Psoas muscle (tissue), 8 donors: ENCODE measurements around the gene VPS36. TPM values are rescaled to one million over a fixed set of nuclear protein-coding genes. Genes with fewer than 3 reads are reported as not detected.

ENCODE experiments used
- ATAC-seq, 4 donors: fragments of 200-7000 bp; cut with Tn5 transposase; one replicate each; pipeline ENCODE4 v1.9.1; 2020; ENCODE audit warnings: moderate library complexity in 3 of 4, mild to moderate bottlenecking in 2 of 4
- DNase-seq, 2 donors: peaks; one replicate each; pipeline ENCODE4 v3.0.0-alpha.2; 2020
- H3K27ac ChIP-seq: fragments of 200-600 bp; one replicate; pipeline ENCODE4 v1.8.0; 2022
- H3K27me3 ChIP-seq, 3 donors: fragments of 200-600 bp in 1 of 3; one replicate each; pipeline versions ENCODE4 v1.6.1 to v1.8.0; 2013 to 2022; ENCODE audit warnings: low read length in 2 of 3, mild to moderate bottlenecking in 2 of 3, moderate library complexity in 1 of 3; ENCODE audit not compliant: insufficient read depth in 3 of 3
- H3K36me3 ChIP-seq, 2 donors: fragments of 200-600 bp in 1 of 2; one replicate each; pipeline versions ENCODE4 v1.6.1 to v1.8.0; 2013 to 2022; ENCODE audit warnings: low read depth in 1 of 2, mild to moderate bottlenecking in 1 of 2, moderate library complexity in 1 of 2; ENCODE audit not compliant: insufficient read depth in 1 of 2
- H3K4me1 ChIP-seq: fragments of 200-600 bp; one replicate; pipeline ENCODE4 v1.8.0; 2022
- H3K4me3 ChIP-seq: fragments of 200-600 bp; one replicate; pipeline ENCODE4 v1.8.0; 2022; ENCODE audit warnings: mild to moderate bottlenecking
- H3K9me3 ChIP-seq: fragments of 200-600 bp; one replicate; pipeline ENCODE4 v1.8.0; 2022
- CTCF ChIP-seq: fragments of 200-600 bp; IDR thresholded peaks from one replicate; pipeline ENCODE4 v1.8.0; 2022; ENCODE audit warnings: antibody characterized with exemption
- WGBS, 3 donors: extraction: QIAGEN DNeasy Blood & Tissue Kit; methylation state at CpG; one replicate each; pipeline versions ENCODE4 v1.1.6 to v1.1.7; 2013; 5-methylcytosine and 5-hydroxymethylcytosine counted together
- intact Hi-C, 2 donors: fragments of 100-400 bp; cut with DNase I; formaldehyde crosslinking; loops; one replicate each; pipeline versions ENCODE4 v1.11.0 to v1.14.2; 2022
- polyA plus RNA-seq, 3 donors: library from polyadenylated mRNA; stranded (reverse); fragments of 200-250 nt; gene quantifications; one replicate each; pipeline ENCODE4 v1.2.3, GENCODE V29; 2013
- total RNA-seq, 4 donors: library from RNA; stranded (reverse); fragmentation: NEBNext Ultra II Directional in 2 of 4; extraction: Animal tissue kit (Norgen Biotek cat#: 25700) in 2 of 4; gene quantifications; one replicate each; pipeline versions ENCODE4 v1.2.1 to v1.2.4, GENCODE V29; 2021 to 2023
- donor health status: healthy with polysubstance abuse.
- donor health status: DM: no; HTN: no; CAD: no; lungs with moderate emphysema.
- donor health status: Bipolar disorder and iron deficiency.
- donor health status: healthy.
- donor health status: DM: yes; HTN: yes; CAD: no.
- donor health status: DM: no; HTN: no; CAD: no.
- donor health status: DM: no; HTN: no; CAD: no.
- donor health status: DM: yes; HTN: yes; CAD: no.

The VPS36 gene
- total and polyA plus RNA-seq, 7 donors: 15.5 to 35.2 (median 29.2) TPM

- H3K4me1 ChIP-seq: peaks cover 24% of the 10 kb centered on the region
- 90 to 100% (median 94%) methylated on average over 1 of the region's 1 CpG for WGBS, 3 donors
- no peak for TF ChIP-seq CTCF
- H3K27me3 ChIP-seq: no peaks in the 10 kb centered on the region
- intact Hi-C loops: no loop called here
- peaks cover 0 to 14% of the 10 kb centered on the region in 2 donors for H3K36me3 ChIP-seq
- no peak overlapping the region for H3K27ac ChIP-seq
- DNase-seq (no peak), ATAC-seq (no peak)
- no peaks in the 10 kb centered on the region for H3K9me3 ChIP-seq
- H3K4me3 ChIP-seq: no peak overlapping the region
Measured at GRCh38 chr13:52446265-52446664, 4.2 kb downstream of the VPS36 start.

DNA sequence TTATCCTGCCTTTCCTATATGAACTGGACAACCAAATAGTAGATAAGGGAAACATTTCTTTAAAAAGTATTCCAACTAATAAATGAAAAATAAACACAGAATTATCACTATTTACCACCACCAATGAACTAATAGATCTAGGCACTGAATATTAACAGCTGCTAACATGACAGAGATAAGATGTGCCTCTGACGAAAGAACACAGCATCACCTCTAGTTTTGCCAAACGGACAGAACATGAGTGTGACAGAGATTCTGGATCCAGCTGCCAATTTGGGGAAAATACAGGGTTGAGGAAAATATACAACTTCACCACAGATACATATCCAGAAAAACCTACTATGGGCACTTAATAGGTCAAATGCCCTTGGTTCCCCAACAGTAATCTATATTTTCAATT lies 18.0 kb downstream of the VPS36 start:
- no peaks in the 10 kb centered on the region for H3K9me3 ChIP-seq
- H3K4me3 ChIP-seq: no peak overlapping the region
- H3K27ac ChIP-seq: no peak overlapping the region
- no peak for TF ChIP-seq CTCF
- 59 to 80% (median 72%) methylated on average over 2 of the region's 2 CpGs for WGBS, 3 donors
- intact Hi-C loops: no loop called here
- peaks cover 0 to 95% of the 10 kb centered on the region in 2 donors for H3K36me3 ChIP-seq
- DNase-seq (no peak), ATAC-seq (no peak)
- H3K27me3 ChIP-seq: no peaks in the 10 kb centered on the region
- H3K4me1 ChIP-seq: no peaks in the 10 kb centered on the region

- peak in 2 of 4 donors; percentile 28 to 36 for ATAC-seq
- Histone ChIP-seq H3K9me3 (no peaks in the 10 kb centered on the region), H3K27ac (no peak overlapping the region), H3K4me3 (no peak overlapping the region), H3K27me3 (no peaks in the 10 kb centered on the region), H3K4me1 (no peaks in the 10 kb centered on the region), H3K36me3 (peaks cover 0 to 95% of the 10 kb centered on the region in 2 donors)
- intact Hi-C loops: no loop called here
- no peak for TF ChIP-seq CTCF
- 79 to 90% (median 83%) methylated on average over 2 of the region's 2 CpGs for WGBS, 3 donors
- no peak for DNase-seq
Measured at GRCh38 chr13:52428295-52428694, 22.1 kb downstream of the VPS36 start.

- WGBS, 3 donors: 93 to 100% (median 95%) methylated on average over 3 of the region's 3 CpGs
- H3K4me1 ChIP-seq: no peaks in the 10 kb centered on the region
- no peaks in the 10 kb centered on the region for H3K9me3 ChIP-seq
- intact Hi-C loops: no loop called here
- DNase-seq: no peak
- H3K27me3 ChIP-seq: no peaks in the 10 kb centered on the region
- peaks cover 0 to 100% of the 10 kb centered on the region in 2 donors for H3K36me3 ChIP-seq
- no peak for TF ChIP-seq CTCF
- H3K27ac ChIP-seq: no peak overlapping the region
- no peak overlapping the region for H3K4me3 ChIP-seq
- ATAC-seq: no peak
Measured at GRCh38 chr13:52421216-52421615, 29.2 kb downstream of the VPS36 start.

GRCh38 chr13:52419080-52419479 lies 31.4 kb downstream of the VPS36 start:
- peaks cover 3 to 100% of the 10 kb centered on the region in 2 donors for H3K36me3 ChIP-seq
- H3K27ac ChIP-seq: no peak overlapping the region
- ATAC-seq: no peak
- H3K4me1 ChIP-seq: no peaks in the 10 kb centered on the region
- 12 to 17% (median 16%) methylated on average over 1 of the region's 1 CpG for WGBS, 3 donors
- no peak for TF ChIP-seq CTCF
- no peaks in the 10 kb centered on the region for H3K9me3 ChIP-seq
- DNase-seq: no peak
- H3K4me3 ChIP-seq: no peak overlapping the region
- H3K27me3 ChIP-seq: no peaks in the 10 kb centered on the region
- intact Hi-C loops: no loop called here
